Sigmoid colon (tissue), 4 donors: ENCODE measurements around the gene CHAT.
"Not testable (repeated sequence)": the region's sequence is repeated elsewhere in the genome, so short reads cannot be mapped to it uniquely, and the experiment has no call there.

Source experiments
- POLR2AphosphoS5 ChIP-seq, 4 donors: sonication (generic); formaldehyde crosslinking; IDR thresholded peaks; one replicate each; pipeline ENCODE4 v1.6.1; 2017; ENCODE audit warnings: antibody characterized with exemption in 4 of 4
- TF ChIP-seq, protein P1 (sequence below), 4 experiments: fragments of 450-650 bp in 3 of 4; fragments of 200-600 bp in 1 of 4; IDR thresholded peaks; one replicate each; pipeline ENCODE4 v1.5.1; 2016 to 2019; ENCODE audit warnings: antibody characterized with exemption in 4 of 4, mild to moderate bottlenecking in 3 of 4, moderate library complexity in 2 of 4

DNA sequence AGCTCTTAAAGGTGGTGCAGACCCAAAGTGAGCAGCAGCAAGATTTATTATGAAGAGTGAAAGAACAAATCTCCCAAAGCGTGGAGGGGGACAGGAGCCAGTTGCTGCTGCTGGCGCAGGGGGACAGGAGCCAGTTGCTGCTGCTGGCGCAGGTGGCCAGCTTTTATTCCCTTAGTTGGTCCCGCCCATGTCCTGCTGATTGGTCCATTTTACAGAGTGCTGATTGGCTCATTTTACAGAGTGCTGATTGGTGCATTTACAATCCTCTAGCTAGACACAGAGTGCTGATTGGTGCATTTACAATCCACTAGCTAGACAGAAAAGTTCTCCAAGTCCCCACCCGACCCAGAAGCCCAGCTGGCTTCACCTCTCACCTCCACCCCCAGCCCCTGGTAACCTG, 68.6 kb downstream of the CHAT start:
- TF ChIP-seq, protein P1, sequence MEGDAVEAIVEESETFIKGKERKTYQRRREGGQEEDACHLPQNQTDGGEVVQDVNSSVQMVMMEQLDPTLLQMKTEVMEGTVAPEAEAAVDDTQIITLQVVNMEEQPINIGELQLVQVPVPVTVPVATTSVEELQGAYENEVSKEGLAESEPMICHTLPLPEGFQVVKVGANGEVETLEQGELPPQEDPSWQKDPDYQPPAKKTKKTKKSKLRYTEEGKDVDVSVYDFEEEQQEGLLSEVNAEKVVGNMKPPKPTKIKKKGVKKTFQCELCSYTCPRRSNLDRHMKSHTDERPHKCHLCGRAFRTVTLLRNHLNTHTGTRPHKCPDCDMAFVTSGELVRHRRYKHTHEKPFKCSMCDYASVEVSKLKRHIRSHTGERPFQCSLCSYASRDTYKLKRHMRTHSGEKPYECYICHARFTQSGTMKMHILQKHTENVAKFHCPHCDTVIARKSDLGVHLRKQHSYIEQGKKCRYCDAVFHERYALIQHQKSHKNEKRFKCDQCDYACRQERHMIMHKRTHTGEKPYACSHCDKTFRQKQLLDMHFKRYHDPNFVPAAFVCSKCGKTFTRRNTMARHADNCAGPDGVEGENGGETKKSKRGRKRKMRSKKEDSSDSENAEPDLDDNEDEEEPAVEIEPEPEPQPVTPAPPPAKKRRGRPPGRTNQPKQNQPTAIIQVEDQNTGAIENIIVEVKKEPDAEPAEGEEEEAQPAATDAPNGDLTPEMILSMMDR (IDR thresholded peaks at IDR 0.05), result not testable (repeated sequence)
- not testable (repeated sequence) for TF ChIP-seq POLR2AphosphoS5 (IDR thresholded peaks at IDR 0.05)
